ENCODE data around the gene BMF.

The BMF gene

DNA sequence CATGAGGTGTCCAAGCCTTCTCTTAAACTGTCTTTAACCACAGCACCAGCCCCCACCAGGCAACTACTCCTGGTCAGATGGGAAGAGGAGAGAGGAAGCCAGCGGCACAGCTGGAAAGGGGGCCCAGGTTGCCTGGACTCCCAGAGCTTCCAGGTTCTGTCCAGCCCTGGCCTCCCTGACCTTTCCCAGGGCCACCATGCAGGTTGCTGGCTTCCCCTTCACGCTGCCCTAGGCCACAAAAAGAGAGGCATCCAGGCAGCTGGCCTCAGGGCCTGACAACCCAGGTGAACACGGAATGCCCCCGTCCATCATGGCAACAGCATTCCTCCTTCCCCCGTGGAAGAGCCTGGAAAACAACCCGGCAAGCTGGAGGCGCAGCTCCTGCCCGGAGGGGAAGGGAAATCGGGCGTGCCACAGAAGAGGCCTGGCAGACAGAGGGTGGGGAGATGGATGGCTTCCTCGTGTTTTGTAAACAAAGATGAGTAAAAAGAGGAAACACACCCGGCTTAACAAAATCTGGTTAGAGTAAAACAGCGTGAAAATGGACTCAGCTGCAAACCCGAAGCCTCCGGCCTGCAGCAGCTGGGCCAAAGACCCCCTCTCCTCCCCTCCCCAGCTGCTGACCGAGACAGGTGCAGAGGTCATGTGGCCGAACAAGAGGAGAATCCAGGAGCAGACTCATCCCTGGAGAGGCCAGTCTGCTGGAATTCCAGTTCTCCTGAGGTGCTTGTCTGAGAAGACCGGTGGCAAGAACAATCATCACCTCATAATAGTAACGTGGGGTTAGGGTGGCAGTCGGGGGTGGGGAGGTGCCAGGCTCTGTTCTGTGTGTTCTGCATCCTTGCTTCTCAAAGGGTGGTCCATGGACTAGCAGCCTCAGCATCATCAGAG lies 15.5 kb downstream of the BMF start:
- no peak overlapping the region for H3K4me3 Mint-ChIP-seq
- peaks cover 54% of the 10 kb centered on the region for H3K4me1 Mint-ChIP-seq
- DNase-seq: no peak
- peaks cover 23% of the 10 kb centered on the region for H3K36me3 Mint-ChIP-seq
- no peak overlapping the region for H3K27ac Mint-ChIP-seq
- peaks cover 9% of the 10 kb centered on the region for H3K27me3 Mint-ChIP-seq
- H3K9me3 Mint-ChIP-seq: no peaks in the 10 kb centered on the region
- CTCF ChIA-PET: interaction anchor here (7.6 kb wide), 1 partner anchor 12 kb away, joined by 59 read pairs; no protein-coding TSS in a partner anchor

- Mint-ChIP-seq H3K4me1 (peaks cover 46% of the 10 kb centered on the region), H3K27ac (no peak overlapping the region), H3K9me3 (no peaks in the 10 kb centered on the region), H3K27me3 (peaks cover 15% of the 10 kb centered on the region), H3K36me3 (peaks cover 23% of the 10 kb centered on the region), H3K4me3 (no peak overlapping the region)
- no peak for DNase-seq
- CTCF ChIA-PET: interaction anchor here (7.6 kb wide), 1 partner anchor 13 kb away, joined by 59 read pairs; no protein-coding TSS in a partner anchor
Measured at GRCh38 chr15:40092256-40092978, 16.3 kb downstream of the BMF start.

GRCh38 chr15:40091861-40092255 lies 16.8 kb downstream of the BMF start:
- DNase-seq: no peak
- CTCF ChIA-PET: interaction anchor here (0.6 to 7.6 kb wide), 2 partner anchors 13 to 22 kb away, joined by 3 to 59 read pairs; no protein-coding TSS in a partner anchor
- peaks cover 23% of the 10 kb centered on the region for H3K36me3 Mint-ChIP-seq
- peaks cover 40% of the 10 kb centered on the region for H3K4me1 Mint-ChIP-seq
- H3K27ac Mint-ChIP-seq: no peak overlapping the region
- no peak overlapping the region for H3K4me3 Mint-ChIP-seq
- H3K9me3 Mint-ChIP-seq: no peaks in the 10 kb centered on the region
- H3K27me3 Mint-ChIP-seq: peaks cover 20% of the 10 kb centered on the region

- DNase-seq: no peak
- Mint-ChIP-seq H3K4me3 (no peak overlapping the region), H3K27me3 (peaks cover 20% of the 10 kb centered on the region), H3K27ac (no peak overlapping the region), H3K36me3 (peaks cover 20% of the 10 kb centered on the region), H3K4me1 (peaks cover 31% of the 10 kb centered on the region), H3K9me3 (no peaks in the 10 kb centered on the region)
- CTCF ChIA-PET: interaction anchor here (1.4 to 2.4 kb wide), 2 partner anchors 14 to 16 kb away, joined by 4 to 11 read pairs; no protein-coding TSS in a partner anchor
Measured at GRCh38 chr15:40090774-40091455, 17.8 kb downstream of the BMF start.

- DNase-seq: no peak
- Mint-ChIP-seq H3K27me3 (peaks cover 33% of the 10 kb centered on the region), H3K9me3 (no peaks in the 10 kb centered on the region), H3K4me1 (peaks cover 15% of the 10 kb centered on the region), H3K4me3 (no peak overlapping the region), H3K27ac (no peak overlapping the region), H3K36me3 (peaks cover 12% of the 10 kb centered on the region)
- CTCF ChIA-PET: interaction anchor here (1.4 to 2.4 kb wide), 2 partner anchors 16 to 18 kb away, joined by 4 to 11 read pairs; no protein-coding TSS in a partner anchor
Measured at GRCh38 chr15:40088929-40089755, 19.5 kb downstream of the BMF start.

GRCh38 chr15:40087991-40088928 lies 20.4 kb downstream of the BMF start:
- Mint-ChIP-seq H3K9me3 (no peaks in the 10 kb centered on the region), H3K27ac (no peak overlapping the region), H3K36me3 (peaks cover 14% of the 10 kb centered on the region), H3K4me3 (no peak overlapping the region), H3K4me1 (peaks cover 14% of the 10 kb centered on the region), H3K27me3 (peaks cover 42% of the 10 kb centered on the region)
- no peak for DNase-seq
- CTCF ChIA-PET: interaction anchor here (2.2 kb wide), 1 partner anchor 17 kb away, joined by 9 read pairs; no protein-coding TSS in a partner anchor

- H3K9me3 Mint-ChIP-seq: no peaks in the 10 kb centered on the region
- DNase-seq: no peak
- H3K4me3 Mint-ChIP-seq: no peak overlapping the region
- peaks cover 12% of the 10 kb centered on the region for H3K36me3 Mint-ChIP-seq
- peaks cover 52% of the 10 kb centered on the region for H3K27me3 Mint-ChIP-seq
- CTCF ChIA-PET: interaction anchor here (2.2 kb wide), 1 partner anchor 18 kb away, joined by 9 read pairs; no protein-coding TSS in a partner anchor
- H3K27ac Mint-ChIP-seq: no peak overlapping the region
- H3K4me1 Mint-ChIP-seq: peaks cover 17% of the 10 kb centered on the region
Measured at GRCh38 chr15:40087068-40087810, 21.4 kb downstream of the BMF start.

- H3K9me3 Mint-ChIP-seq: no peaks in the 10 kb centered on the region
- CTCF ChIA-PET: interaction anchor here (1.0 to 3.6 kb wide), 2 partner anchors 19 to 38 kb away, joined by 4 to 10 read pairs; no protein-coding TSS in a partner anchor
- H3K36me3 Mint-ChIP-seq: peaks cover 7% of the 10 kb centered on the region
- H3K4me1 Mint-ChIP-seq: peaks cover 36% of the 10 kb centered on the region
- H3K4me3 Mint-ChIP-seq: no peak overlapping the region
- H3K27ac Mint-ChIP-seq: no peak overlapping the region
- no peak for DNase-seq
- H3K27me3 Mint-ChIP-seq: peaks cover 72% of the 10 kb centered on the region
Measured at GRCh38 chr15:40085266-40085665, 23.4 kb downstream of the BMF start.

- no peak overlapping the region for H3K4me3 Mint-ChIP-seq
- no peak overlapping the region for H3K27ac Mint-ChIP-seq
- H3K4me1 Mint-ChIP-seq: peaks cover 36% of the 10 kb centered on the region
- H3K27me3 Mint-ChIP-seq: peaks cover 75% of the 10 kb centered on the region
- H3K36me3 Mint-ChIP-seq: peaks cover 5% of the 10 kb centered on the region
- H3K9me3 Mint-ChIP-seq: no peaks in the 10 kb centered on the region
- CTCF ChIA-PET: interaction anchor here (1.0 to 3.6 kb wide), 2 partner anchors 20 to 37 kb away, joined by 4 to 10 read pairs; no protein-coding TSS in a partner anchor
- DNase-seq: no peak
Measured at GRCh38 chr15:40084650-40085049, 24.0 kb downstream of the BMF start.

DNA sequence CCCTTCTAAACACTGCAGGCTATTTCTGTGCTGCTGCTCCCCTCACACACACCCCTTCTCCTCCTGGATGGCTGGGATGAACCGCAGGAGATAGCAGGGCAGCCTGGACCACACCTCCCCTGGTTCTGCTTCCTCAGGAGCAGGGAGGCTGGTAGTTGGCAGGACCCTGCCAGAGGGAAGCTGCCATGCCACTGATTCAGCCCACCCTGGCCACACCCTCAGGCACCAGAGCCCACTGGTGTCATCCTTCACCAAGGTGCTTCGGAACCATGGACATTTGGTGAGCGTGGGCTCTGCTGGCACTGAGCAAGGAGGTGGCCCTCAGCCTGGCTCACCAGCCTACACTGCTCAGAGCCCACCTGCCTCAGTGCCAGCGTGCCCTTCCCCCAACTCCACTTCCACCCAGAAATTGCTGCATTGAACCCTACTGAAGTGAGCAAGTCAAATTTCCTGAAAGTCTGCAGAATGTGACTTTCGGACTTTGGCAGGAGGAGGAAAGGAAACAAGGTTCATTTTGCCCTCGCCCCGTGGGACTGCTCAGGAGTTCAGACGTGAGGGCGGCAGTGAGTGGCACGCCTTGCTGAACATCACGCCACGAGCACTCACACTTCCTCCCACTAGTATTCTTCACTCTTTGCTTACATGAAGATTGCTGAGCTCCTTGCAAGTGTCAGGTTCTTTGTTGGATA lies 26.3 kb downstream of the BMF start:
- CTCF ChIA-PET: interaction anchor here (0.6 to 3.6 kb wide), 3 partner anchors 22 to 222 kb away, joined by 3 to 10 read pairs (median 5); no protein-coding TSS in a partner anchor
- Mint-ChIP-seq H3K4me1 (peaks cover 36% of the 10 kb centered on the region), H3K9me3 (no peaks in the 10 kb centered on the region), H3K27me3 (peaks cover 66% of the 10 kb centered on the region), H3K4me3 (no peak overlapping the region), H3K36me3 (peaks cover 5% of the 10 kb centered on the region), H3K27ac (no peak overlapping the region)
- DNase-seq: no peak

GRCh38 chr15:40081691-40082194 lies 26.9 kb downstream of the BMF start:
- CTCF ChIA-PET: interaction anchor here (0.6 to 2.0 kb wide), 2 partner anchors 25 to 223 kb away, joined by 3 to 5 read pairs; no protein-coding TSS in a partner anchor
- Mint-ChIP-seq H3K27me3 (peaks cover 62% of the 10 kb centered on the region), H3K27ac (no peak overlapping the region), H3K9me3 (no peaks in the 10 kb centered on the region), H3K36me3 (peaks cover 5% of the 10 kb centered on the region), H3K4me1 (peaks cover 36% of the 10 kb centered on the region), H3K4me3 (peak overlapping the region; percentile 22)
- peak; percentile 30 for DNase-seq
